OCI-LY1 (cell line): ENCODE results near the gene NPR2.

Experiments
- H2AFZ ChIP-seq: fragments of 200-600 bp; sonication (generic), shearing (Covaris generic); 2 replicates; pipeline ENCODE4 v1.6.0; 2014; ENCODE audit warnings: antibody characterized with exemption, mild to moderate bottlenecking, low read length
- H3F3A ChIP-seq: fragments of 200-600 bp; sonication (generic), shearing (Covaris generic); 2 replicates; pipeline ENCODE4 v1.6.0; 2014; ENCODE audit warnings: mild to moderate bottlenecking, antibody characterized with exemption, low read length, moderate library complexity; ENCODE audit not compliant: insufficient read depth
- H3K27ac ChIP-seq: fragments of 200-600 bp; sonication (generic); 2 replicates; pipeline ENCODE4 v1.5.1; 2014; ENCODE audit warnings: low read length, mixed run types, mild to moderate bottlenecking, low read depth; ENCODE audit not compliant: poor library complexity, severe bottlenecking
- H3K27me3 ChIP-seq: fragments of 200-600 bp; sonication (generic); 2 replicates; pipeline ENCODE4 v1.6.0; 2014; ENCODE audit warnings: antibody characterized with exemption, mild to moderate bottlenecking, low read length, moderate library complexity; ENCODE audit not compliant: insufficient read depth
- H3K36me3 ChIP-seq: fragments of 200-600 bp; sonication (generic); 2 replicates; pipeline ENCODE4 v1.6.1; 2014; ENCODE audit warnings: mild to moderate bottlenecking, antibody characterized with exemption, low read length, moderate library complexity, mixed read lengths; ENCODE audit not compliant: insufficient read depth
- H3K4me1 ChIP-seq: fragments of 200-600 bp; sonication (generic); 2 replicates; pipeline ENCODE4 v1.5.1; 2014; ENCODE audit warnings: mild to moderate bottlenecking, low read length, moderate library complexity; ENCODE audit not compliant: insufficient read depth, severe bottlenecking
- H3K4me2 ChIP-seq: fragments of 200-600 bp; sonication (generic), shearing (Covaris generic); 2 replicates; pipeline ENCODE4 v1.6.1; 2014; ENCODE audit warnings: low read length
- H3K4me3 ChIP-seq: fragments of 200-600 bp; sonication (generic); 2 replicates; pipeline ENCODE4 v1.5.1; 2014; ENCODE audit warnings: low read length, low read depth, mild to moderate bottlenecking, mixed read lengths; ENCODE audit not compliant: poor library complexity, severe bottlenecking
- H3K79me2 ChIP-seq: fragments of 200-600 bp; shearing (Covaris generic); 2 replicates; pipeline ENCODE4 v1.6.1; 2016; ENCODE audit warnings: mixed run types, low read length, mixed read lengths; ENCODE audit not compliant: insufficient read depth
- H3K9ac ChIP-seq: fragments of 200-600 bp; sonication (generic), shearing (Covaris generic); 2 replicates; pipeline ENCODE4 v1.6.1; 2014; ENCODE audit warnings: mild to moderate bottlenecking, low read length, mixed read lengths
- H3K9me2 ChIP-seq: fragments of 200-600 bp; sonication (generic), shearing (Covaris generic); 2 replicates; pipeline ENCODE4 v1.6.1; 2014; ENCODE audit warnings: low read depth, mild to moderate bottlenecking, low read length, mixed read lengths
- H3K9me3 ChIP-seq: fragments of 200-600 bp; shearing (Covaris generic); 2 replicates; pipeline ENCODE4 v1.6.1; 2014; ENCODE audit warnings: low read length, mixed read lengths
- H4K20me1 ChIP-seq: fragments of 200-600 bp; sonication (generic), shearing (Covaris generic); 2 replicates; pipeline ENCODE4 v1.6.0; 2016; ENCODE audit warnings: mild to moderate bottlenecking, low read length; ENCODE audit not compliant: insufficient read depth
- CTCF ChIP-seq: fragments of 200-600 bp; sonication (generic), shearing (Covaris generic); IDR thresholded peaks from 2 replicates; pipeline ENCODE4 v1.5.1; 2017; ENCODE audit warnings: mild to moderate bottlenecking, antibody characterized with exemption, low read length, moderate library complexity, mixed read lengths
- EZH2 ChIP-seq: fragments of 200-600 bp; sonication (generic), shearing (Covaris generic); IDR thresholded peaks from 2 replicates; pipeline ENCODE4 v1.8.0; 2017; ENCODE audit warnings: borderline replicate concordance, mixed run types, mild to moderate bottlenecking, antibody characterized with exemption, low read length, moderate library complexity, mixed read lengths

Gene NPR2

GRCh38 chr9:35818341-35818740, 26.9 kb downstream of the NPR2 start:
- Histone ChIP-seq H3K9ac (no peak overlapping the region), H3K4me3 (no peak overlapping the region), H3K36me3 (no peaks in the 10 kb centered on the region; the same call in 1 of the 2 replicates), H3K79me2 (no peaks in the 10 kb centered on the region), H3K9me2 (no peaks in the 10 kb centered on the region), H3F3A (no peaks in the 10 kb centered on the region), H3K27ac (no peak overlapping the region), H3K4me1 (peaks cover 13% of the 10 kb centered on the region), H4K20me1 (no peaks in the 10 kb centered on the region), H3K4me2 (no peak overlapping the region), H3K9me3 (no peaks in the 10 kb centered on the region), H3K27me3 (no peaks in the 10 kb centered on the region), H2AFZ (no peak overlapping the region)
- TF ChIP-seq EZH2 = no peak
- no peak for TF ChIP-seq CTCF

- Histone ChIP-seq H3K27me3 (no peaks in the 10 kb centered on the region), H3K4me3 (no peak overlapping the region), H3K27ac (no peak overlapping the region), H3K4me1 (peaks cover 3% of the 10 kb centered on the region), H2AFZ (no peak overlapping the region), H3K9ac (no peak overlapping the region), H3K9me3 (no peaks in the 10 kb centered on the region), H3F3A (no peaks in the 10 kb centered on the region), H3K4me2 (no peak overlapping the region), H3K79me2 (no peaks in the 10 kb centered on the region), H3K9me2 (no peaks in the 10 kb centered on the region), H3K36me3 (no peaks in the 10 kb centered on the region; the same call in 1 of the 2 replicates), H4K20me1 (no peaks in the 10 kb centered on the region)
- TF ChIP-seq CTCF (no peak), EZH2 (no peak)
These were observed 28.7 kb downstream of the NPR2 start for GRCh38 chr9:35820076-35820475.

GRCh38 chr9:35822926-35823325, 31.5 kb downstream of the NPR2 start:
- Histone ChIP-seq H3K9ac (no peak overlapping the region), H3K4me2 (no peak overlapping the region), H3K27me3 (no peaks in the 10 kb centered on the region), H3F3A (no peaks in the 10 kb centered on the region), H3K9me2 (no peaks in the 10 kb centered on the region), H3K27ac (no peak overlapping the region), H4K20me1 (no peaks in the 10 kb centered on the region), H2AFZ (no peak overlapping the region), H3K79me2 (no peaks in the 10 kb centered on the region), H3K36me3 (no peaks in the 10 kb centered on the region), H3K9me3 (no peaks in the 10 kb centered on the region), H3K4me3 (no peak overlapping the region), H3K4me1 (no peaks in the 10 kb centered on the region)
- TF ChIP-seq EZH2 = no peak
- no peak for TF ChIP-seq CTCF
